H1 (cell line): ENCODE data around the gene MYL6B. TPM values are rescaled to one million over a fixed set of nuclear protein-coding genes. Genes with fewer than 3 reads are reported as not detected.

Source experiments
- CTCF ChIA-PET: fragments of 300-600 bp; sonication (Branson Sonifier 250); formaldehyde crosslinking; loops from one replicate; lab custom pipeline; 2021; ENCODE audit not compliant: partially characterized antibody; lab: Charles Lee
- POLR2A ChIA-PET: fragments of 300-600 bp; sonication (Branson Sonifier 250); formaldehyde crosslinking; loops from one replicate; lab custom pipeline; 2021; ENCODE audit warnings: inconsistent platforms; ENCODE audit not compliant: partially characterized antibody; lab: Charles Lee
- DNase-seq, 2 experiments: peaks; one replicate each; pipeline versions ENCODE4 v3.0.0 to v3.0.0-alpha.2; 2010 to 2022; ENCODE audit warnings: low spot score in 2 of 2, low read depth in 1 of 2, mixed read lengths in 1 of 2
- FAIRE-seq: peaks from 2 replicates; lab custom pipeline; 2011; peaks lifted over from hg19 to GRCh38; lab: Jason Lieb, UNC
- H2AFZ ChIP-seq: 2 replicates; pipeline ENCODE4 v1.8.1; 2012; ENCODE audit warnings: low read length, inconsistent platforms
- H2AK5ac ChIP-seq: 2 replicates; pipeline ENCODE4 v1.6.1; 2013; ENCODE audit warnings: low read depth, low read length
- H2BK120ac ChIP-seq: replicated peaks from 2 replicates; pipeline ENCODE3; 2013; ENCODE audit warnings: low read depth, low read length, inconsistent platforms
- H2BK12ac ChIP-seq: 2 replicates; pipeline ENCODE4 v1.6.1; 2013; ENCODE audit warnings: low read depth, low read length
- H2BK15ac ChIP-seq: 2 replicates; pipeline ENCODE4 v1.6.1; 2013; ENCODE audit warnings: low read length
- H2BK20ac ChIP-seq: 2 replicates; pipeline ENCODE4 v1.6.1; 2013; ENCODE audit warnings: low read length
- H2BK5ac ChIP-seq: 2 replicates; pipeline ENCODE4 v1.6.1; 2013; ENCODE audit warnings: low read depth, low read length
- H3K14ac ChIP-seq: 2 replicates; pipeline ENCODE4 v1.6.1; 2013; ENCODE audit warnings: inconsistent platforms; ENCODE audit not compliant: insufficient read length
- H3K18ac ChIP-seq: 2 replicates; pipeline ENCODE4 v1.6.1; 2013; ENCODE audit warnings: low read length; ENCODE audit errors: extremely low read depth
- H3K23ac ChIP-seq: 2 replicates; pipeline ENCODE4 v1.6.1; 2013; ENCODE audit warnings: inconsistent platforms; ENCODE audit not compliant: insufficient read length
- H3K23me2 ChIP-seq: 2 replicates; pipeline ENCODE4 v1.6.1; 2013; ENCODE audit warnings: low read depth, low read length
- H3K27ac ChIP-seq: 2 replicates; pipeline ENCODE4 v1.6.1; 2011; ENCODE audit warnings: low read depth, low read length, inconsistent platforms
- H3K27me3 ChIP-seq, 4 experiments: replicated peaks in 1 of 4; 1 replicate in 1 of 4; 2 replicates in 3 of 4; pipeline versions ENCODE4 v1.6.1 to v1.8.1; 2011 to 2013; ENCODE audit warnings: low read length in 3 of 4, mild to moderate bottlenecking in 3 of 4, inconsistent platforms in 2 of 4, mixed read lengths in 2 of 4, moderate library complexity in 1 of 4; ENCODE audit not compliant: control insufficient read depth in 3 of 4, insufficient read depth in 3 of 4; ENCODE audit errors: extremely low read depth in 1 of 4
- H3K36me3 ChIP-seq, 4 experiments: 2 replicates each; pipeline versions ENCODE4 v1.6.1 to v1.8.1; 2011 to 2013; ENCODE audit warnings: mild to moderate bottlenecking in 4 of 4, low read length in 3 of 4, moderate library complexity in 2 of 4, control low read depth in 1 of 4, inconsistent platforms in 1 of 4; ENCODE audit not compliant: insufficient read depth in 4 of 4, control insufficient read depth in 2 of 4
- H3K4ac ChIP-seq: replicated peaks from 2 replicates; pipeline ENCODE3; 2013; ENCODE audit warnings: low read length, low read depth, mixed read lengths, inconsistent platforms; ENCODE audit not compliant: insufficient read length
- H3K4me1 ChIP-seq, 4 experiments: replicated peaks in 1 of 4; 1 replicate in 1 of 4; 2 replicates in 3 of 4; pipeline versions ENCODE4 v1.6.1 to v1.8.1; 2011 to 2013; ENCODE audit warnings: low read length in 3 of 4, inconsistent platforms in 2 of 4, mixed read lengths in 1 of 4; ENCODE audit not compliant: insufficient read depth in 4 of 4, control insufficient read depth in 3 of 4
- H3K4me2 ChIP-seq, 2 experiments: 2 replicates each; pipeline versions ENCODE4 v1.6.1 to v1.8.1; 2011 to 2013; ENCODE audit warnings: low read depth in 2 of 2, low read length in 2 of 2, control low read depth in 1 of 2, inconsistent platforms in 1 of 2, mild to moderate bottlenecking in 1 of 2; ENCODE audit not compliant: insufficient read depth in 1 of 2
- H3K4me3 ChIP-seq, 4 experiments: fragments of 200-600, 300-600 bp in 1 of 4; sonication (generic), shearing (Covaris generic), sonication (Bioruptor Twin) in 1 of 4; 2 replicates each; pipeline versions ENCODE4 v1.5.1 to v1.8.1; 2011 to 2016; ENCODE audit warnings: low read length in 4 of 4, low read depth in 3 of 4, control low read depth in 2 of 4, inconsistent platforms in 2 of 4, mild to moderate bottlenecking in 2 of 4, mixed read lengths in 1 of 4, moderate library complexity in 1 of 4; ENCODE audit not compliant: insufficient read depth in 2 of 4; ENCODE audit errors: extremely low read depth in 1 of 4
- H3K56ac ChIP-seq: replicated peaks from 2 replicates; pipeline ENCODE3; 2013; ENCODE audit warnings: low read depth, mild to moderate bottlenecking, mixed read lengths, low read length, inconsistent platforms; ENCODE audit not compliant: insufficient read length
- H3K79me1 ChIP-seq: 2 replicates; pipeline ENCODE4 v1.6.1; 2013; ENCODE audit warnings: low read depth, low read length, control low read depth
- H3K79me2 ChIP-seq, 2 experiments: 2 replicates each; pipeline versions ENCODE4 v1.6.1 to v1.8.1; 2012 to 2013; ENCODE audit warnings: low read length in 2 of 2, mild to moderate bottlenecking in 2 of 2, inconsistent platforms in 1 of 2; ENCODE audit not compliant: insufficient read depth in 2 of 2, control insufficient read depth in 1 of 2
- H3K9ac ChIP-seq, 4 experiments: replicated peaks in 1 of 4; 1 replicate in 1 of 4; 2 replicates in 3 of 4; pipeline versions ENCODE4 v1.6.1 to v1.8.1; 2011 to 2013; ENCODE audit warnings: low read depth in 3 of 4, low read length in 3 of 4, control low read depth in 2 of 4, mild to moderate bottlenecking in 2 of 4, moderate library complexity in 2 of 4, inconsistent platforms in 1 of 4; ENCODE audit errors: extremely low read depth in 1 of 4
- H3K9me3 ChIP-seq, 2 experiments: 2 replicates each; pipeline versions ENCODE4 v1.6.1 to v1.8.1; 2012 to 2013; ENCODE audit warnings: mild to moderate bottlenecking in 2 of 2, moderate library complexity in 2 of 2, control low read depth in 1 of 2, inconsistent platforms in 1 of 2, low read depth in 1 of 2, low read length in 1 of 2, mixed read lengths in 1 of 2; ENCODE audit not compliant: insufficient read depth in 2 of 2
- H4K20me1 ChIP-seq, 2 experiments: replicated peaks in 1 of 2; 2 replicates each; pipeline versions ENCODE3 to v1.8.1; 2011 to 2013; ENCODE audit warnings: inconsistent platforms in 2 of 2, low read length in 2 of 2, mild to moderate bottlenecking in 1 of 2; ENCODE audit not compliant: insufficient read depth in 2 of 2, control insufficient read depth in 1 of 2
- H4K5ac ChIP-seq: 2 replicates; pipeline ENCODE4 v1.6.1; 2013; ENCODE audit warnings: low read length, low read depth, mixed read lengths, inconsistent platforms; ENCODE audit not compliant: insufficient read length
- H4K8ac ChIP-seq: 2 replicates; pipeline ENCODE4 v1.8.0; 2013; ENCODE audit warnings: mild to moderate bottlenecking, moderate library complexity, low read length, inconsistent platforms; ENCODE audit not compliant: insufficient read depth; ENCODE audit errors: extremely low read depth
- H4K91ac ChIP-seq: replicated peaks from 2 replicates; pipeline ENCODE3; 2013; ENCODE audit warnings: low read length, mixed read lengths, inconsistent platforms; ENCODE audit not compliant: insufficient read length
- BRCA1 ChIP-seq: IDR thresholded peaks from 2 replicates; pipeline ENCODE4 v1.6.1; 2012; ENCODE audit warnings: low read depth, low read length, improper control_type of control experiment
- EZH2 ChIP-seq: fragments of 200-600 bp; sonication (generic); IDR thresholded peaks from 2 replicates; pipeline ENCODE4 v1.7.1; 2012; ENCODE audit warnings: low read depth, mild to moderate bottlenecking, moderate library complexity, low read length, inconsistent platforms; ENCODE audit not compliant: severe bottlenecking
- KDM1A ChIP-seq: fragments of 200-600, 300-600 bp; sonication (generic); IDR thresholded peaks from 2 replicates; pipeline ENCODE4 v1.7.1; 2016; ENCODE audit warnings: mild to moderate bottlenecking, low read length, borderline replicate concordance
- KDM5A ChIP-seq: fragments of 200-600 bp; IDR thresholded peaks from 2 replicates; pipeline ENCODE4 v1.7.1; 2012; ENCODE audit warnings: mild to moderate bottlenecking, low read length, inconsistent platforms, mixed read lengths
- NANOG ChIP-seq: IDR thresholded peaks from 2 replicates; pipeline ENCODE4 v1.6.1; 2011; ENCODE audit warnings: low read length, low read depth, mild to moderate bottlenecking, inconsistent platforms; ENCODE audit not compliant: insufficient read depth, poor library complexity, severe bottlenecking
- RFX5 ChIP-seq: IDR thresholded peaks from 2 replicates; pipeline ENCODE4 v1.6.1; 2011; ENCODE audit warnings: low read depth, low read length, improper control_type of control experiment, borderline replicate concordance
- RNF2 ChIP-seq: fragments of 200-900, 300-1000 bp; sonication (generic); IDR thresholded peaks from 2 replicates; pipeline ENCODE4 v1.7.1; 2016; ENCODE audit warnings: borderline replicate concordance, low read depth, mild to moderate bottlenecking, antibody characterized with exemption, low read length; ENCODE audit not compliant: poor library complexity, severe bottlenecking; ENCODE audit errors: missing control alignments
- SIRT6 ChIP-seq: IDR thresholded peaks from one replicate; pipeline ENCODE4 v1.7.1; 2012; ENCODE audit warnings: low read length, inconsistent platforms
- SIX5 ChIP-seq: IDR thresholded peaks from 2 replicates; pipeline ENCODE4 v1.6.1; 2011; ENCODE audit warnings: mild to moderate bottlenecking, low read depth, low read length
- TEAD4 ChIP-seq: IDR thresholded peaks from 2 replicates; pipeline ENCODE4 v1.6.1; 2012; ENCODE audit warnings: low read depth, low read length, inconsistent platforms, mixed read lengths
- USF2 ChIP-seq: IDR thresholded peaks from 2 replicates; pipeline ENCODE4 v1.6.1; 2011; ENCODE audit warnings: low read length, improper control_type of control experiment
- WGBS, 2 experiments: shearing (Covaris generic) in 1 of 2; methylation state at CpG; one replicate each; pipeline versions ENCODE4 v1.1.6 to v1.1.7; 2013 to 2015; ENCODE audit warnings: low lambda C conversion rate in 2 of 2, mixed read lengths in 2 of 2, inconsistent platforms in 1 of 2, low coverage in 1 of 2, missing lambda C conversion rate in 1 of 2; ENCODE audit not compliant: insufficient replicate concordance in 2 of 2, insufficient coverage in 1 of 2, insufficient read length in 1 of 2; ENCODE audit errors: extremely low coverage in 1 of 2, missing lambda C conversion rate in 1 of 2; 5-methylcytosine and 5-hydroxymethylcytosine counted together
- polyA plus RNA-seq, 7 experiments: library from polyadenylated mRNA; depleted of rRNA in 3 of 7; stranded (reverse) in 5 of 7; unstranded in 2 of 7; fragments of >200 nt in 5 of 7; fragments of 200-250 nt in 2 of 7; gene quantifications; 1 replicate in 5 of 7; 2 replicates in 1 of 7; 4 replicates in 1 of 7; pipeline versions ENCODE4 v1.2.1 to v1.2.3, GENCODE V29; 2011 to 2013; ENCODE audit warnings: missing spikeins in 2 of 7, mixed read lengths in 2 of 7
- total RNA-seq: library from RNA; stranded (reverse); fragmentation: NEBNext Ultra II Directional; extraction: Animal tissue kit (Norgen Biotek cat#: 25700); gene quantifications from 2 replicates; pipeline ENCODE4 v1.2.1, GENCODE V29; 2021

Gene MYL6B
- total and polyA plus RNA-seq, 2 of the 8 experiments (the other 6 are each of a cell fraction or from before 2014, with no cell fraction given) = 163 to 202 TPM

GRCh38 chr12:56137853-56138571, 14.4 kb upstream of the MYL6B start:
- H3K79me1 ChIP-seq = no peaks in the 10 kb centered on the region
- H2BK120ac ChIP-seq = no peak overlapping the region
- H3K4ac ChIP-seq = no peak overlapping the region
- H3K23ac ChIP-seq = no peak overlapping the region
- H3K4me1 ChIP-seq = no peaks in the 10 kb centered on the region
- H3K14ac ChIP-seq = no peak overlapping the region
- no peak overlapping the region for H2BK20ac ChIP-seq
- H4K91ac ChIP-seq = no peak overlapping the region
- H2BK15ac ChIP-seq = no peak overlapping the region
- H3K79me2 ChIP-seq = no peaks in the 10 kb centered on the region
- no peak overlapping the region for H3K4me2 ChIP-seq
- no peak overlapping the region for H3K9ac ChIP-seq
- H3K18ac ChIP-seq = no peak overlapping the region
- FAIRE-seq (no peak), DNase-seq (no peak)
- no peak overlapping the region for H2AFZ ChIP-seq
- CTCF ChIA-PET = interaction anchor here (0.5 to 2.0 kb wide), 6 partner anchors 8 to 52 kb away, joined by 3 to 6 read pairs (median 3); partner anchors contain the start of genes ESYT1 and SMARCC2
- no peak overlapping the region for H2BK12ac ChIP-seq
- no peak overlapping the region for H4K8ac ChIP-seq
- no peaks in the 10 kb centered on the region for H3K27me3 ChIP-seq
- H3K27ac ChIP-seq = no peak overlapping the region
- H3K36me3 ChIP-seq = peaks cover 20 to 71% (median 62%) of the 10 kb centered on the region in 4 experiments; a peak in 7 of 8 replicates
- 93% methylated on average over 14 of the region's 14 CpGs; no CpG with 5 or more reads in 1 of the 2 experiments for WGBS, 2 experiments
- H3K56ac ChIP-seq = no peak overlapping the region
- POLR2A ChIA-PET = interaction anchor here (1.1 to 6.5 kb wide), 3 partner anchors 12 to 178 kb away, joined by 3 to 43 read pairs (median 7); partner anchors contain the start of genes CNPY2, MYL6B and RPL41
- H3K9me3 ChIP-seq = no peaks in the 10 kb centered on the region
- no peak overlapping the region for H2AK5ac ChIP-seq
- no peak overlapping the region for H3K4me3 ChIP-seq
- H4K20me1 ChIP-seq = no peaks in the 10 kb centered on the region
- H3K23me2 ChIP-seq = no peaks in the 10 kb centered on the region
- H2BK5ac ChIP-seq = no peak overlapping the region
- no peak overlapping the region for H4K5ac ChIP-seq
- TF ChIP-seq RNF2 (no peak), EZH2 (no peak), RFX5 (no peak), SIX5 (no peak), KDM1A (no peak), TEAD4 (no peak), KDM5A (no peak), BRCA1 (no peak), NANOG (no peak), USF2 (no peak), SIRT6 (no peak)
